ENCODE results near the gene DPP4. TPM values are rescaled to one million over a fixed set of nuclear protein-coding genes. Genes with fewer than 3 reads are reported as not detected.

Gene DPP4
- total and polyA plus RNA-seq, 2 of the 13 experiments (the other 11 are each of a cell fraction or from before 2014, with no cell fraction given), result 39.4 to 109 TPM

DNA sequence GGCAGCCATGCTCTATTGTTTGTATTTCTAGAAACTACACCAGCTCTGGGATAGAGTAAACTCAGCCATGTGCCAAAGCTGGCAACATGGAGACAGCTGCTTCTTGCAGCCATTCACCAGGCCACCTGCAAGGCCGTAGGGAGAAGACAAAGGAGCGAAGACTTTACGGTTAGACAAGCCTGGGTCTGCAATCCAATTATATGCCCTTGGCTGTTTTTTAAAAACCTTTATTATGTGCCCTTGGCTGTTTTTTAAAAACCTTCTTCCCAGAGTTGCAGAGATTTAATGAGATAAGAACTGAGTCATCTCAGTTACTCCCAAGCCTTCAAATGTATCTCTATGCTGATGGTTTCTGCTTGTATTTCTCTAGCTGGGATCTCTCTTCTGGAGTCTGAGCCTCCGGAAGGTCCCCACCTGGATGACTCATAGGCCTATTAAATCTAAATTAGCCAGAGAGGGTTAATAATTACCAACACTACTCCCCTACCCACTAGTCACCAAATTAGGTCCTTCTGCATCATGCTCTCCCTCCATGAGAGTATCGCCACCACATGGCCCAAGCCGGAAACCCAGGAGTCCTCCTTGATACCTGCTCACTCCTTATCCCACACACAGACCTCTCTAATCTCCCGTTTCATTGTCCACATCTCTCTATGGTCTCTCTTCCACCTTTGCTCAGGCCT, 17.5 kb upstream of the DPP4 start (continued):
- TF ChIP-seq, protein P1, sequence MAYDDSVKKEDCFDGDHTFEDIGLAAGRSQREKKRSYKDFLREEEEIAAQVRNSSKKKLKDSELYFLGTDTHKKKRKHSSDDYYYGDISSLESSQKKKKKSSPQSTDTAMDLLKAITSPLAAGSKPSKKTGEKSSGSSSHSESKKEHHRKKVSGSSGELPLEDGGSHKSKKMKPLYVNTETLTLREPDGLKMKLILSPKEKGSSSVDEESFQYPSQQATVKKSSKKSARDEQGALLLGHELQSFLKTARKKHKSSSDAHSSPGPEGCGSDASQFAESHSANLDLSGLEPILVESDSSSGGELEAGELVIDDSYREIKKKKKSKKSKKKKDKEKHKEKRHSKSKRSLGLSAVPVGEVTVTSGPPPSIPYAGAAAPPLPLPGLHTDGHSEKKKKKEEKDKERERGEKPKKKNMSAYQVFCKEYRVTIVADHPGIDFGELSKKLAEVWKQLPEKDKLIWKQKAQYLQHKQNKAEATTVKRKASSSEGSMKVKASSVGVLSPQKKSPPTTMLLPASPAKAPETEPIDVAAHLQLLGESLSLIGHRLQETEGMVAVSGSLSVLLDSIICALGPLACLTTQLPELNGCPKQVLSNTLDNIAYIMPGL (CRISPR knock-in tag; IDR thresholded peaks at IDR 0.05; ENCODE audit: borderline replicate concordance in 1 of 2, low read depth in 1 of 2), result peak; percentile 36 to 46; a peak in 1 of 4 replicates
- TF ChIP-seq SUZ12 (IDR thresholded peaks at IDR 0.05; ENCODE audit: low read depth, low read length) (no peak), STAG1 (CRISPR knock-in tag; IDR thresholded peaks at IDR 0.05) (peak; percentile 76), RAD21 (CRISPR knock-in tag; IDR thresholded peaks at IDR 0.05) (peak; percentile 42; the same call in 1 of the 2 replicates), CENPT (CRISPR knock-in tag; IDR thresholded peaks at IDR 0.05; ENCODE audit: low read depth) (no peak), EP300 (IDR thresholded peaks at IDR 0.05; ENCODE audit: low read depth in 2 of 2, low read length in 2 of 2) (peak in 1 of 2 experiments; percentile 34; a peak in 1 of 4 replicates), EP300 (CRISPR knock-in tag; IDR thresholded peaks at IDR 0.05; ENCODE audit: borderline replicate concordance) (no peak), HNRNPUL1 (IDR thresholded peaks at IDR 0.05; ENCODE audit: low read depth, low read length) (peak; percentile 49; the same call in 1 of the 2 replicates), IRF2 (CRISPR knock-in tag; IDR thresholded peaks at IDR 0.05) (0 out of 2 replicates have a peak, but pooled peaks have one; percentile 20), HDAC1 (CRISPR knock-in tag; IDR thresholded peaks at IDR 0.05) (no peak), ZNF331 (CRISPR knock-in tag; IDR thresholded peaks at IDR 0.05) (peak; percentile 17; the same call in 1 of the 2 replicates), SAP130 (CRISPR knock-in tag; IDR thresholded peaks at IDR 0.05; ENCODE audit: low read depth) (0 out of 2 replicates have a peak, but pooled peaks have one; percentile 31), SMC3 (IDR thresholded peaks at IDR 0.05; ENCODE audit: low read length) (peak; percentile 68), ZMYM4 (CRISPR knock-in tag; IDR thresholded peaks at IDR 0.05) (peak; percentile 40; the same call in 1 of the 2 replicates), TBX2 (CRISPR knock-in tag; IDR thresholded peaks at IDR 0.05; ENCODE audit: borderline replicate concordance) (peak; percentile 44; the same call in 1 of the 2 replicates), FOSL1 (CRISPR knock-in tag; IDR thresholded peaks at IDR 0.05; ENCODE audit: borderline replicate concordance) (peak; percentile 60; the same call in 1 of the 2 replicates), FOXA3 (CRISPR knock-in tag; IDR thresholded peaks at IDR 0.05) (0 out of 2 replicates have a peak, but pooled peaks have one; percentile 21), ATF7-NPFF (CRISPR knock-in tag; IDR thresholded peaks at IDR 0.05; ENCODE audit: low read depth) (no peak), ZNF652 (CRISPR knock-in tag; IDR thresholded peaks at IDR 0.05; ENCODE audit: borderline replicate concordance, low read depth) (peak; percentile 50; the same call in 1 of the 2 replicates), POLR2AphosphoS5 (IDR thresholded peaks at IDR 0.05; ENCODE audit: low read depth, low read length) (no peak), CEBPB (IDR thresholded peaks at IDR 0.05; ENCODE audit: borderline replicate concordance, low read depth, low read length) (no peak), ZNF614 (CRISPR knock-in tag; IDR thresholded peaks at IDR 0.05; ENCODE audit: borderline replicate concordance) (0 out of 2 replicates have a peak, but pooled peaks have one; percentile 21), NR3C1 (CRISPR knock-in tag; IDR thresholded peaks at IDR 0.05) (no peak), SALL1 (CRISPR knock-in tag; IDR thresholded peaks at IDR 0.05) (peak; percentile 24; the same call in 1 of the 2 replicates)
- TF ChIP-seq, protein P2, sequence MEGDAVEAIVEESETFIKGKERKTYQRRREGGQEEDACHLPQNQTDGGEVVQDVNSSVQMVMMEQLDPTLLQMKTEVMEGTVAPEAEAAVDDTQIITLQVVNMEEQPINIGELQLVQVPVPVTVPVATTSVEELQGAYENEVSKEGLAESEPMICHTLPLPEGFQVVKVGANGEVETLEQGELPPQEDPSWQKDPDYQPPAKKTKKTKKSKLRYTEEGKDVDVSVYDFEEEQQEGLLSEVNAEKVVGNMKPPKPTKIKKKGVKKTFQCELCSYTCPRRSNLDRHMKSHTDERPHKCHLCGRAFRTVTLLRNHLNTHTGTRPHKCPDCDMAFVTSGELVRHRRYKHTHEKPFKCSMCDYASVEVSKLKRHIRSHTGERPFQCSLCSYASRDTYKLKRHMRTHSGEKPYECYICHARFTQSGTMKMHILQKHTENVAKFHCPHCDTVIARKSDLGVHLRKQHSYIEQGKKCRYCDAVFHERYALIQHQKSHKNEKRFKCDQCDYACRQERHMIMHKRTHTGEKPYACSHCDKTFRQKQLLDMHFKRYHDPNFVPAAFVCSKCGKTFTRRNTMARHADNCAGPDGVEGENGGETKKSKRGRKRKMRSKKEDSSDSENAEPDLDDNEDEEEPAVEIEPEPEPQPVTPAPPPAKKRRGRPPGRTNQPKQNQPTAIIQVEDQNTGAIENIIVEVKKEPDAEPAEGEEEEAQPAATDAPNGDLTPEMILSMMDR (CRISPR knock-in tag; IDR thresholded peaks at IDR 0.05), result peak; percentile 70
- TF ChIP-seq, protein P3, sequence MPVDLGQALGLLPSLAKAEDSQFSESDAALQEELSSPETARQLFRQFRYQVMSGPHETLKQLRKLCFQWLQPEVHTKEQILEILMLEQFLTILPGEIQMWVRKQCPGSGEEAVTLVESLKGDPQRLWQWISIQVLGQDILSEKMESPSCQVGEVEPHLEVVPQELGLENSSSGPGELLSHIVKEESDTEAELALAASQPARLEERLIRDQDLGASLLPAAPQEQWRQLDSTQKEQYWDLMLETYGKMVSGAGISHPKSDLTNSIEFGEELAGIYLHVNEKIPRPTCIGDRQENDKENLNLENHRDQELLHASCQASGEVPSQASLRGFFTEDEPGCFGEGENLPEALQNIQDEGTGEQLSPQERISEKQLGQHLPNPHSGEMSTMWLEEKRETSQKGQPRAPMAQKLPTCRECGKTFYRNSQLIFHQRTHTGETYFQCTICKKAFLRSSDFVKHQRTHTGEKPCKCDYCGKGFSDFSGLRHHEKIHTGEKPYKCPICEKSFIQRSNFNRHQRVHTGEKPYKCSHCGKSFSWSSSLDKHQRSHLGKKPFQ (CRISPR knock-in tag; IDR thresholded peaks at IDR 0.05; ENCODE audit: insufficient replicate concordance), result no peak
